K562 (cell line): ENCODE measurements around the gene SAMM50. TPM values are rescaled to one million over a fixed set of nuclear protein-coding genes. Genes with fewer than 3 reads are reported as not detected.

Experiments used
- ATAC-seq: fragments of 200-7000 bp; cut with Tn5 transposase; 3 replicates; pipeline ENCODE4 v1.9.1; 2020; ENCODE audit warnings: moderate library complexity
- BruUV-seq: library from RNA; stranded (reverse); fragments of 400-500 nt; replicated peaks from 2 replicates; lab custom pipeline; 2021; lab: Mats Ljungman, UMichigan
- CTCF ChIA-PET: fragments of 300-600 bp; formaldehyde crosslinking; extraction: SDS; loops from one replicate; lab custom pipeline; 2021; ENCODE audit warnings: low intra/inter-chr PET ratio; lab: Yijun Ruan, JAX
- POLR2A ChIA-PET: fragments of 300-600, 350-650 bp; sonication (Branson Sonifier 250); formaldehyde crosslinking; extraction: SDS; loops from one replicate; lab custom pipeline; 2021; ENCODE audit warnings: antibody characterized with exemption, inconsistent platforms; lab: Yijun Ruan, JAX
- DNase-seq, 4 experiments: peaks; one replicate each; pipeline versions ENCODE4 v3.0.0 to v3.0.0-alpha.2; 2011 to 2018; ENCODE audit warnings: low spot score in 3 of 4, mixed read lengths in 3 of 4; ENCODE audit errors: extremely low read depth in 1 of 4
- FAIRE-seq: peaks from 2 replicates; lab custom pipeline; 2011; peaks lifted over from hg19 to GRCh38; lab: Jason Lieb, UNC
- H2AFZ ChIP-seq: 2 replicates; pipeline ENCODE4 v1.6.0; 2011; ENCODE audit warnings: low read depth, low read length, control low read depth, inconsistent platforms
- H3K27ac ChIP-seq: fragments of 200-600 bp; 3 replicates; pipeline ENCODE4 v1.8.0; 2011; ENCODE audit warnings: low read depth, mild to moderate bottlenecking, control low read depth, inconsistent platforms, low read length, moderate library complexity, mixed read lengths; ENCODE audit errors: extremely low read depth
- H3K27me3 ChIP-seq, 2 experiments: fragments of 300-600 bp in 1 of 2; 2 replicates in 1 of 2; 3 replicates in 1 of 2; pipeline versions ENCODE4 v1.6.0 to v1.8.0; 2011; ENCODE audit warnings: inconsistent platforms in 2 of 2, low read length in 2 of 2, mild to moderate bottlenecking in 1 of 2, mixed read lengths in 1 of 2, moderate library complexity in 1 of 2; ENCODE audit not compliant: control insufficient read depth in 2 of 2, insufficient read depth in 2 of 2
- H3K36me3 ChIP-seq: fragments of 300-600 bp; 3 replicates; pipeline ENCODE4 v1.8.0; 2011; ENCODE audit warnings: mild to moderate bottlenecking, low read length, inconsistent platforms; ENCODE audit not compliant: control insufficient read depth, insufficient read depth
- H3K4me1 ChIP-seq, 2 experiments: fragments of 200-600 bp in 1 of 2; replicated peaks in 1 of 2; 2 replicates in 1 of 2; 3 replicates in 1 of 2; pipeline versions ENCODE4 v1.5.1 to v1.8.0; 2011; ENCODE audit warnings: inconsistent platforms in 2 of 2, low read length in 2 of 2, mild to moderate bottlenecking in 1 of 2, mixed read lengths in 1 of 2, moderate library complexity in 1 of 2; ENCODE audit not compliant: control insufficient read depth in 2 of 2, insufficient read depth in 2 of 2
- H3K4me2 ChIP-seq: 2 replicates; pipeline ENCODE4 v1.6.1; 2011; ENCODE audit warnings: low read length, control low read depth, inconsistent platforms, mixed read lengths; ENCODE audit not compliant: insufficient read depth
- H3K4me3 ChIP-seq: fragments of 200-600 bp; sonication (generic), shearing (Covaris generic); 2 replicates; pipeline ENCODE4 v1.5.1; 2016; ENCODE audit warnings: control low read depth, inconsistent platforms
- H3K79me2 ChIP-seq: fragments of 200-600 bp; 3 replicates; pipeline ENCODE4 v1.8.0; 2011; ENCODE audit warnings: low read length, inconsistent platforms; ENCODE audit not compliant: control insufficient read depth, insufficient read depth
- H3K9ac ChIP-seq, 2 experiments: 2 replicates each; pipeline versions ENCODE4 v1.6.0 to v1.6.1; 2011; ENCODE audit warnings: low read depth in 2 of 2, low read length in 2 of 2, control low read depth in 1 of 2, inconsistent platforms in 1 of 2, mild to moderate bottlenecking in 1 of 2, mixed read lengths in 1 of 2; ENCODE audit not compliant: insufficient read depth in 1 of 2
- H3K9me1 ChIP-seq: one replicate; pipeline ENCODE4 v1.6.0; 2011; ENCODE audit warnings: inconsistent platforms, mild to moderate bottlenecking, low read length, moderate library complexity; ENCODE audit not compliant: control insufficient read depth, insufficient read depth
- H3K9me3 ChIP-seq: replicated peaks from 2 replicates; pipeline ENCODE4 v1.5.1; 2011; ENCODE audit warnings: low read depth, low read length, inconsistent platforms; ENCODE audit not compliant: control insufficient read depth, insufficient read depth
- H4K20me1 ChIP-seq: replicated peaks from 2 replicates; pipeline ENCODE4 v1.6.1; 2011; ENCODE audit warnings: low read length, inconsistent platforms, mixed read lengths; ENCODE audit not compliant: control insufficient read depth, insufficient read depth
- C11orf30 ChIP-seq: fragments of 450-650 bp; IDR thresholded peaks from 2 replicates; pipeline ENCODE4 v1.6.1; 2016; ENCODE audit warnings: low read depth, mild to moderate bottlenecking
- KAT8 ChIP-seq: fragments of 450-650 bp; IDR thresholded peaks from 2 replicates; pipeline ENCODE4 v1.6.1; 2016; ENCODE audit warnings: low read depth, mild to moderate bottlenecking
- MAFF ChIP-seq: IDR thresholded peaks from 2 replicates; pipeline ENCODE4 v1.6.1; 2012; ENCODE audit warnings: low read length, improper control_type of control experiment
- MAFG ChIP-seq: fragments of 450-650 bp; conservative IDR thresholded peaks from 2 replicates; pipeline ENCODE4 v1.6.1; 2016; ENCODE audit warnings: missing genetic modification characterization, missing compliant biosample characterization
- MAFK ChIP-seq: IDR thresholded peaks from 2 replicates; pipeline ENCODE4 v1.6.1; 2011; ENCODE audit warnings: low read length, improper control_type of control experiment
- PKNOX1 ChIP-seq: fragments of 450-650 bp; IDR thresholded peaks from 2 replicates; pipeline ENCODE4 v1.6.1; 2016
- ZNF121 ChIP-seq: sonication (generic); formaldehyde crosslinking; conservative IDR thresholded peaks from 2 replicates; pipeline ENCODE4 v1.8.0; 2022; ENCODE audit warnings: missing genetic modification reagents
- ZNF316 ChIP-seq: fragments of 450-650 bp; IDR thresholded peaks from 2 replicates; pipeline ENCODE4 v1.6.1; 2016
- WGBS: fragments of 100-300 bp; shearing (Covaris generic); methylation state at CpG from one replicate; pipeline ENCODE4 v1.1.6; 2016; ENCODE audit warnings: low coverage, mixed read lengths; ENCODE audit not compliant: insufficient coverage; ENCODE audit errors: missing lambda C conversion rate; 5-methylcytosine and 5-hydroxymethylcytosine counted together
- in situ Hi-C: fragments of 300-500 bp; cut with MboI; formaldehyde crosslinking; loops from 4 replicates; pipeline ENCODE4 v1.15.0; 2018; ENCODE audit warnings: inconsistent platforms, mixed read lengths
- intact Hi-C: fragments of 100-400 bp; cut with micrococcal nuclease; formaldehyde crosslinking; loops from 2 replicates; pipeline ENCODE4 v1.14.2; 2022
- polyA plus RNA-seq, 8 experiments: library from polyadenylated mRNA; depleted of rRNA in 4 of 8; stranded (reverse) in 5 of 8; unstranded in 3 of 8; fragments of >200 nt; fragmentation: Nextera tagmentation in 2 of 8; fragmentation: Illumina TruSeq in 1 of 8; extraction: Ambion mirVana in 2 of 8; extraction: Trizol in 1 of 8; gene quantifications; 2 replicates each; pipeline versions ENCODE4 v1.2.1 to v1.2.3, GENCODE V29; 2011 to 2014; ENCODE audit warnings: inconsistent platforms in 1 of 8, missing spikeins in 1 of 8
- total RNA-seq, 7 experiments: library from RNA; depleted of rRNA in 6 of 7; stranded (reverse); fragments of >200 nt in 6 of 7; fragmentation: Illumina TruSeq in 2 of 7; extraction: Trizol in 2 of 7; gene quantifications; 2 replicates each; pipeline versions ENCODE4 v1.2.1 to v1.2.3, GENCODE V29; 2011 to 2021; ENCODE audit warnings: low replicate concordance in 1 of 7

Gene SAMM50
- total and polyA plus RNA-seq, 9 of the 15 experiments (the other 6 are each of a cell fraction or from before 2014, with no cell fraction given), result 14.6 to 49.3 (median 38.1) TPM

- Histone ChIP-seq H4K20me1 (no peaks in the 10 kb centered on the region), H3K4me3 (no peak overlapping the region), H3K9me3 (0 out of 2 replicates have a peak, but pooled peaks cover 2% of the 10 kb centered on the region), H3K4me1 (peaks cover 23 to 33% of the 10 kb centered on the region in 2 experiments; a peak in 4 of 5 replicates), H3K79me2 (peaks cover 6% of the 10 kb centered on the region; the same call in 2 of the 3 replicates), H3K27ac (no peak overlapping the region), H3K36me3 (peaks cover 70% of the 10 kb centered on the region), H3K9me1 (no peaks in the 10 kb centered on the region), H3K9ac (no peak overlapping the region; a peak in 1 of 4 replicates), H3K4me2 (no peak overlapping the region), H3K27me3 (no peaks in the 10 kb centered on the region), H2AFZ (no peak overlapping the region)
- in situ Hi-C loops (no loop called here), intact Hi-C loops (no loop called here)
- 93% methylated on average over 3 of the region's 7 CpGs for WGBS
- no peak for FAIRE-seq
- peak; percentile 75 for TF ChIP-seq MAFF
- peak; percentile 93 for TF ChIP-seq ZNF316
- TF ChIP-seq C11orf30, result peak; percentile 89
- TF ChIP-seq MAFG (tag), result peak; percentile 86
- no peak for TF ChIP-seq KAT8
- TF ChIP-seq MAFK, result peak; percentile 84
- DNase-seq, result no peak
- ChIA-PET CTCF (no interaction called here), POLR2A (no interaction called here)
- no TSS peak for BruUV-seq
- no peak for ATAC-seq
Measured at GRCh38 chr22:43967069-43967468, 11.8 kb downstream of the SAMM50 start.

GRCh38 chr22:43968614-43969013 lies 13.4 kb downstream of the SAMM50 start:
- Histone ChIP-seq H3K27me3 (no peaks in the 10 kb centered on the region), H3K9me3 (0 out of 2 replicates have a peak, but pooled peaks cover 2% of the 10 kb centered on the region), H4K20me1 (no peaks in the 10 kb centered on the region), H3K4me3 (no peak overlapping the region), H3K9ac (no peak overlapping the region; a peak in 1 of 4 replicates)
- CTCF ChIA-PET, result no interaction called here
- ATAC-seq (no peak), DNase-seq (no peak)
- WGBS, result 94% methylated on average over 6 of the region's 7 CpGs
- TF ChIP-seq PKNOX1 (peak; percentile 53; the same call in 1 of the 2 replicates), MAFG (tag) (no peak), ZNF121 (CRISPR knock-in tag) (peak; percentile 61; the same call in 1 of the 2 replicates)
- TF ChIP-seq, all 486 proteins: peak for 2
- no TSS peak for BruUV-seq
- Histone ChIP-seq H3K4me1 (peaks cover 23 to 33% of the 10 kb centered on the region in 2 experiments; a peak in 4 of 5 replicates), H3K4me2 (peak overlapping the region; percentile 80), H3K9me1 (no peaks in the 10 kb centered on the region), H3K36me3 (peaks cover 78% of the 10 kb centered on the region), H3K27ac (peak overlapping the region; percentile 85; the same call in 2 of the 3 replicates), H2AFZ (no peak overlapping the region), H3K79me2 (peaks cover 6% of the 10 kb centered on the region; the same call in 2 of the 3 replicates)
- in situ Hi-C loops, result no loop called here
- POLR2A ChIA-PET, result interaction anchor here (0.6 kb wide), 1 partner anchor 67 kb away, joined by 3 read pairs; no protein-coding TSS in a partner anchor
- no peak for FAIRE-seq
- intact Hi-C loops, result no loop called here
